GM12878 (cell line): ENCODE measurements around the gene KCNH4. TPM values are rescaled to one million over a fixed set of nuclear protein-coding genes. Genes with fewer than 3 reads are reported as not detected.

Experiments used
- BACH1 ChIP-seq: fragments of 450-650 bp; IDR thresholded peaks from 2 replicates; pipeline ENCODE4 v1.6.1; 2017; ENCODE audit warnings: mild to moderate bottlenecking, borderline replicate concordance
- CTCF ChIP-seq, 3 experiments: IDR thresholded peaks in 2 of 3; conservative IDR thresholded peaks in 1 of 3; 2 replicates each; pipeline ENCODE4 v1.5.1; 2011; ENCODE audit warnings: low read depth in 3 of 3, low read length in 3 of 3, mild to moderate bottlenecking in 3 of 3, control low read depth in 2 of 3, moderate library complexity in 2 of 3, inconsistent platforms in 1 of 3, mixed read lengths in 1 of 3; ENCODE audit not compliant: control insufficient read depth in 2 of 3, insufficient read depth in 1 of 3; ENCODE audit errors: extremely low read depth in 1 of 3
- E2F8 ChIP-seq: fragments of 450-650 bp; IDR thresholded peaks from 2 replicates; pipeline ENCODE4 v1.6.1; 2018; ENCODE audit warnings: mild to moderate bottlenecking, low read depth, moderate library complexity; ENCODE audit not compliant: partially characterized antibody
- EED ChIP-seq: sonication (generic); IDR thresholded peaks from 2 replicates; pipeline ENCODE4 v1.6.1; 2016; ENCODE audit warnings: antibody characterized with exemption, low read depth
- HSF1 ChIP-seq: fragments of 150-350 bp; IDR thresholded peaks from 2 replicates; pipeline ENCODE4 v1.6.1; 2014; ENCODE audit warnings: mild to moderate bottlenecking, low read depth, low read length
- NRF1 ChIP-seq: conservative IDR thresholded peaks from 2 replicates; pipeline ENCODE4 v1.6.1; 2011; ENCODE audit warnings: mild to moderate bottlenecking, low read depth, low read length, improper control_type of control experiment
- RBBP5 ChIP-seq: fragments of 200-600 bp; sonication (generic); conservative IDR thresholded peaks from 2 replicates; pipeline ENCODE4 v1.6.1; 2016
- SMC3 ChIP-seq: IDR thresholded peaks from 2 replicates; pipeline ENCODE4 v1.6.1; 2011; ENCODE audit warnings: low read length, improper control_type of control experiment, borderline replicate concordance
- USF1 ChIP-seq: IDR thresholded peaks from 2 replicates; pipeline ENCODE4 v1.6.1; 2011; ENCODE audit warnings: borderline replicate concordance, low read depth, mild to moderate bottlenecking, moderate library complexity, mixed read lengths, low read length; ENCODE audit not compliant: insufficient read depth; ENCODE audit errors: extremely low read length
- WRNIP1 ChIP-seq: IDR thresholded peaks from 2 replicates; pipeline ENCODE4 v1.6.1; 2011; ENCODE audit warnings: low read depth, low read length, improper control_type of control experiment, borderline replicate concordance
- ZBTB11 ChIP-seq: fragments of 450-650 bp; formaldehyde crosslinking; IDR thresholded peaks from 2 replicates; pipeline ENCODE4 v1.5.0; 2022; ENCODE audit warnings: mild to moderate bottlenecking, missing genetic modification characterization
- ZBTB4 ChIP-seq: fragments of 450-650 bp; formaldehyde crosslinking; IDR thresholded peaks from 2 replicates; pipeline ENCODE4 v1.4.0; 2022; ENCODE audit warnings: mild to moderate bottlenecking, moderate library complexity
- polyA plus RNA-seq, 11 experiments: library from polyadenylated mRNA; depleted of rRNA in 4 of 11; unstranded in 6 of 11; stranded (reverse) in 5 of 11; fragments of >200 nt; fragmentation: Nextera tagmentation in 4 of 11; fragmentation: Illumina TruSeq in 1 of 11; extraction: Ambion mirVana in 4 of 11; extraction: Trizol in 1 of 11; gene quantifications; 1 replicate in 1 of 11; 2 replicates in 10 of 11; pipeline versions ENCODE4 v1.2.1 to v1.2.3, GENCODE V29; 2011 to 2016; ENCODE audit warnings: inconsistent platforms in 2 of 11, missing spikeins in 2 of 11, low read depth in 1 of 11
- total RNA-seq, 4 experiments: library from RNA; depleted of rRNA in 3 of 4; stranded (reverse); fragments of >200 nt in 3 of 4; fragmentation: Illumina TruSeq in 1 of 4; extraction: Trizol in 1 of 4; gene quantifications; 2 replicates each; pipeline versions ENCODE4 v1.2.1 to v1.2.3, GENCODE V29; 2013 to 2021

Gene KCNH4
- total and polyA plus RNA-seq, 10 of the 15 experiments (the other 5 are each of a cell fraction or from before 2014, with no cell fraction given) = 0.03 to 0.88 (median 0.10) TPM; not detected in 2

GRCh38 chr17:42183741-42184711 lies 3.1 kb upstream of the KCNH4 start (continued):
- no peak for TF ChIP-seq ZBTB11
- TF ChIP-seq NRF1 = peak; percentile 76
- TF ChIP-seq USF1 = no peak
- no peak for TF ChIP-seq HSF1
- TF ChIP-seq SMC3 = peak; percentile 20; the same call in 1 of the 2 replicates
- no peak for TF ChIP-seq ZBTB4 (CRISPR knock-in tag)
- TF ChIP-seq RBBP5 = no peak
- TF ChIP-seq EED = no peak
- no peak for TF ChIP-seq WRNIP1
- peak; percentile 74 to 90 (median 89) for TF ChIP-seq CTCF (IDR thresholded peaks at IDR 0.05 in 2 of 3, conservative IDR thresholded peaks at IDR 0.05 in 1 of 3; ENCODE audit: control insufficient read depth in 2 of 3, extremely low read depth in 1 of 3, insufficient read depth in 1 of 3, low read depth in 3 of 3, low read length in 3 of 3)
- no peak for TF ChIP-seq E2F8
- peak; percentile 56 for TF ChIP-seq BACH1
